ENCODE data around the gene RABGAP1L. TPM values are rescaled to one million over a fixed set of nuclear protein-coding genes. Genes with fewer than 3 reads are reported as not detected.

Gene RABGAP1L
- total and polyA plus RNA-seq, 2 of the 8 experiments (the other 6 are each of a cell fraction or from before 2014, with no cell fraction given), result 33.3 to 156 TPM

- Histone ChIP-seq H3K79me1 (ENCODE audit: low read depth, low read length) (no peaks in the 10 kb centered on the region), H3K4me1 (replicated peaks in 1 of 4; ENCODE audit: control insufficient read depth in 3 of 4, insufficient read depth in 4 of 4, low read length in 3 of 4) (peaks cover 0 to 6% (median 2%) of the 10 kb centered on the region in 4 experiments; a peak in 3 of 7 replicates), H4K20me1 (replicated peaks in 1 of 2; ENCODE audit: control insufficient read depth in 1 of 2, insufficient read depth in 2 of 2, low read length in 2 of 2) (no peaks in the 10 kb centered on the region), H3K4me3 (ENCODE audit: extremely low read depth in 1 of 4, insufficient read depth in 2 of 4, low read depth in 3 of 4, low read length in 4 of 4) (no peak overlapping the region), H3K4ac (replicated peaks; ENCODE audit: insufficient read length, low read depth, low read length) (no peak overlapping the region), H3K23ac (ENCODE audit: insufficient read length) (no peak overlapping the region), H4K91ac (replicated peaks; ENCODE audit: insufficient read length, low read length) (no peak overlapping the region), H4K8ac (ENCODE audit: extremely low read depth, insufficient read depth, low read length) (no peak overlapping the region), H3K9ac (replicated peaks in 1 of 4; ENCODE audit: extremely low read depth in 1 of 4, low read depth in 3 of 4, low read length in 3 of 4) (no peak overlapping the region), H3K36me3 (ENCODE audit: control insufficient read depth in 2 of 4, insufficient read depth in 4 of 4, low read length in 3 of 4) (no peaks in the 10 kb centered on the region), H3K4me2 (ENCODE audit: insufficient read depth in 1 of 2, low read depth in 2 of 2, low read length in 2 of 2) (no peak overlapping the region), H2AFZ (ENCODE audit: low read length) (no peak overlapping the region), H2BK20ac (ENCODE audit: low read length) (no peak overlapping the region), H3K27me3 (replicated peaks in 1 of 4; ENCODE audit: control insufficient read depth in 3 of 4, extremely low read depth in 1 of 4, insufficient read depth in 3 of 4, low read length in 3 of 4) (no peaks in the 10 kb centered on the region; a peak in 1 of 7 replicates), H3K18ac (ENCODE audit: extremely low read depth, low read length) (no peak overlapping the region), H3K9me3 (ENCODE audit: insufficient read depth in 2 of 2, low read depth in 1 of 2, low read length in 1 of 2) (no peaks in the 10 kb centered on the region), H3K14ac (ENCODE audit: insufficient read length) (no peak overlapping the region), H3K23me2 (ENCODE audit: low read depth, low read length) (no peaks in the 10 kb centered on the region), H2BK15ac (ENCODE audit: low read length) (no peak overlapping the region), H3K79me2 (ENCODE audit: control insufficient read depth in 1 of 2, insufficient read depth in 2 of 2, low read length in 2 of 2) (no peaks in the 10 kb centered on the region), H2BK120ac (replicated peaks; ENCODE audit: low read depth, low read length) (no peak overlapping the region), H3K56ac (replicated peaks; ENCODE audit: insufficient read length, low read depth, low read length) (no peak overlapping the region), H2BK5ac (ENCODE audit: low read depth, low read length) (no peak overlapping the region), H2BK12ac (ENCODE audit: low read depth, low read length) (no peak overlapping the region), H4K5ac (ENCODE audit: insufficient read length, low read depth, low read length) (no peak overlapping the region), H3K27ac (ENCODE audit: low read depth, low read length) (no peak overlapping the region), H2AK5ac (ENCODE audit: low read depth, low read length) (no peak overlapping the region)
- 90% methylated on average over 2 of the region's 2 CpGs; no CpG with 5 or more reads in 1 of the 2 experiments for WGBS, 2 experiments (ENCODE audit: extremely low coverage in 1 of 2, insufficient coverage in 1 of 2, insufficient read length in 1 of 2, insufficient replicate concordance in 2 of 2, low coverage in 1 of 2, low lambda C conversion rate in 2 of 2, missing lambda C conversion rate in 1 of 2)
- no peak for FAIRE-seq
- no peak for DNase-seq (ENCODE audit: low read depth in 1 of 2, low spot score in 2 of 2)
- CTCF ChIA-PET (ENCODE audit: partially characterized antibody), result no interaction called here
- POLR2A ChIA-PET (ENCODE audit: partially characterized antibody), result no interaction called here
- TF ChIP-seq CEBPB (IDR thresholded peaks at IDR 0.05; ENCODE audit: low read depth, low read length), result no peak
- TF ChIP-seq POLR2AphosphoS5 (IDR thresholded peaks at IDR 0.05; ENCODE audit: low read depth, low read length), result no peak
- no peak for TF ChIP-seq CTBP2 (IDR thresholded peaks at IDR 0.05; ENCODE audit: borderline replicate concordance, insufficient read depth, insufficient read length, low read length)
- no peak for TF ChIP-seq BRCA1 (IDR thresholded peaks at IDR 0.05; ENCODE audit: low read depth, low read length)
- no peak for TF ChIP-seq POU5F1 (IDR thresholded peaks at IDR 0.05; ENCODE audit: low read depth, low read length)
- no peak for TF ChIP-seq YY1 (IDR thresholded peaks at IDR 0.05; ENCODE audit: low read depth, low read length)
- no peak for TF ChIP-seq SP1 (IDR thresholded peaks at IDR 0.05; ENCODE audit: low read depth, low read length)
- TF ChIP-seq NRF1 (IDR thresholded peaks at IDR 0.05; ENCODE audit: low read depth, low read length), result no peak
- TF ChIP-seq KDM4A (IDR thresholded peaks at IDR 0.05; ENCODE audit: low read depth, low read length, severe bottlenecking), result no peak
- no peak for TF ChIP-seq GABPA (IDR thresholded peaks at IDR 0.05; ENCODE audit: borderline replicate concordance, insufficient read depth, low read length)
- no peak for TF ChIP-seq JUN (IDR thresholded peaks at IDR 0.05; ENCODE audit: low read depth, low read length)
- TF ChIP-seq SIX5 (IDR thresholded peaks at IDR 0.05; ENCODE audit: low read depth, low read length), result no peak
- no peak for TF ChIP-seq HDAC6 (IDR thresholded peaks at IDR 0.05; ENCODE audit: low read depth, low read length)
- no peak for TF ChIP-seq PHF8 (conservative IDR thresholded peaks at IDR 0.05; ENCODE audit: low read depth, low read length)
- TF ChIP-seq EZH2 (IDR thresholded peaks at IDR 0.05; ENCODE audit: low read depth, low read length, severe bottlenecking), result no peak
- no peak for TF ChIP-seq SAP30 (IDR thresholded peaks at IDR 0.05; ENCODE audit: insufficient read depth, insufficient replicate concordance, low read length)
Measured at GRCh38 chr1:175034775-175035174, 875.5 kb downstream of the RABGAP1L start.

All from H1 (cell line).